Panc1 (cell line): Measurements from ENCODE around the gene FAM229B. TPM values are rescaled to one million over a fixed set of nuclear protein-coding genes. Genes with fewer than 3 reads are reported as not detected.

Source experiments
- ATAC-seq: fragments of 200-7000 bp; cut with Tn5 transposase; 2 replicates; pipeline ENCODE4 v1.9.1; 2020; ENCODE audit warnings: mild to moderate bottlenecking, moderate library complexity
- BruUV-seq: library from RNA; stranded (reverse); fragments of 400-500 nt; replicated peaks from 2 replicates; lab custom pipeline; 2021; lab: Mats Ljungman, UMichigan
- CTCF ChIA-PET: fragments of 300-600 bp; sonication (Branson Sonifier 250); formaldehyde crosslinking; loops from one replicate; lab custom pipeline; 2022; ENCODE audit warnings: antibody characterized with exemption; lab: Charles Lee
- POLR2A ChIA-PET: fragments of 300-600 bp; sonication (Branson Sonifier 250); formaldehyde crosslinking; loops from one replicate; lab custom pipeline; 2022; ENCODE audit warnings: antibody characterized with exemption; lab: Charles Lee
- DNase-seq: peaks from one replicate; pipeline ENCODE4 v3.0.0-alpha.2; 2010; ENCODE audit warnings: low read depth, low spot score
- H3K27ac ChIP-seq: 2 replicates; pipeline ENCODE4 v1.5.1; 2011; ENCODE audit warnings: mild to moderate bottlenecking, low read length, inconsistent platforms
- H3K27me3 ChIP-seq: fragments of 200-500 bp; sonication (Bioruptor generic); 2 replicates; pipeline ENCODE4 v1.6.0; 2014; ENCODE audit warnings: low read length, inconsistent platforms; ENCODE audit not compliant: control insufficient read depth, insufficient read depth
- H3K36me3 ChIP-seq: fragments of 200-500 bp; sonication (Bioruptor generic); 2 replicates; pipeline ENCODE4 v1.5.1; 2014; ENCODE audit warnings: inconsistent platforms, mild to moderate bottlenecking, low read length, moderate library complexity; ENCODE audit not compliant: control insufficient read depth, insufficient read depth
- H3K4me1 ChIP-seq: 2 replicates; pipeline ENCODE4 v1.5.1; 2011; ENCODE audit warnings: inconsistent platforms, mild to moderate bottlenecking, low read length, moderate library complexity; ENCODE audit not compliant: control insufficient read depth, insufficient read depth
- H3K4me3 ChIP-seq, 2 experiments: 2 replicates each; pipeline ENCODE4 v1.5.1; 2011 to 2012; ENCODE audit warnings: low read depth in 2 of 2, low read length in 2 of 2, mild to moderate bottlenecking in 2 of 2, inconsistent platforms in 1 of 2, moderate library complexity in 1 of 2
- H3K9me3 ChIP-seq: fragments of 200-500 bp; sonication (Bioruptor generic); 2 replicates; pipeline ENCODE4 v1.5.1; 2014; ENCODE audit warnings: low read depth, mild to moderate bottlenecking, inconsistent platforms, low read length, moderate library complexity; ENCODE audit not compliant: control insufficient read depth, insufficient read depth
- POLR2AphosphoS5 ChIP-seq: IDR thresholded peaks from 2 replicates; pipeline ENCODE4 v1.6.1; 2012; ENCODE audit warnings: mild to moderate bottlenecking, low read depth, low read length, moderate library complexity
- SIN3A ChIP-seq: IDR thresholded peaks from 2 replicates; pipeline ENCODE4 v1.6.1; 2012; ENCODE audit warnings: low read depth, mild to moderate bottlenecking, low read length, moderate library complexity, borderline replicate concordance; ENCODE audit not compliant: insufficient read depth
- TCF7L2 ChIP-seq: IDR thresholded peaks from 2 replicates; pipeline ENCODE4 v1.6.1; 2011; ENCODE audit warnings: mild to moderate bottlenecking, low read depth, low read length, inconsistent platforms
- in situ Hi-C: cut with HindIII; loops from 2 replicates; pipeline ENCODE4 v1.10.0; 2016; ENCODE audit warnings: low sequenced_read_pairs, low pct_unique_long_range_greater_than_20kb
- intact Hi-C: fragments of 100-400 bp; cut with micrococcal nuclease; formaldehyde crosslinking; loops from one replicate; pipeline ENCODE4 v1.10.0; 2022; ENCODE audit not compliant: unreplicated experiment
- total RNA-seq: library from RNA; stranded (reverse); gene quantifications from one replicate; pipeline ENCODE4 v1.2.1, GENCODE V29; 2021; ENCODE audit not compliant: unreplicated experiment
- TF ChIP-seq, protein P1 (sequence below): fragments of 450-650 bp; IDR thresholded peaks from 2 replicates; pipeline ENCODE4 v1.5.1; 2017; ENCODE audit warnings: mild to moderate bottlenecking
- TF ChIP-seq, protein P2 (sequence below), 2 experiments: IDR thresholded peaks; 2 replicates each; pipeline ENCODE4 v1.6.1; 2011 to 2012; ENCODE audit warnings: low read depth in 2 of 2, control low read depth in 1 of 2, low read length in 1 of 2, mild to moderate bottlenecking in 1 of 2, moderate library complexity in 1 of 2; ENCODE audit not compliant: insufficient read depth in 1 of 2

Gene FAM229B
- total RNA-seq, 1 experiment from 2014 or later: 12.0 TPM

DNA sequence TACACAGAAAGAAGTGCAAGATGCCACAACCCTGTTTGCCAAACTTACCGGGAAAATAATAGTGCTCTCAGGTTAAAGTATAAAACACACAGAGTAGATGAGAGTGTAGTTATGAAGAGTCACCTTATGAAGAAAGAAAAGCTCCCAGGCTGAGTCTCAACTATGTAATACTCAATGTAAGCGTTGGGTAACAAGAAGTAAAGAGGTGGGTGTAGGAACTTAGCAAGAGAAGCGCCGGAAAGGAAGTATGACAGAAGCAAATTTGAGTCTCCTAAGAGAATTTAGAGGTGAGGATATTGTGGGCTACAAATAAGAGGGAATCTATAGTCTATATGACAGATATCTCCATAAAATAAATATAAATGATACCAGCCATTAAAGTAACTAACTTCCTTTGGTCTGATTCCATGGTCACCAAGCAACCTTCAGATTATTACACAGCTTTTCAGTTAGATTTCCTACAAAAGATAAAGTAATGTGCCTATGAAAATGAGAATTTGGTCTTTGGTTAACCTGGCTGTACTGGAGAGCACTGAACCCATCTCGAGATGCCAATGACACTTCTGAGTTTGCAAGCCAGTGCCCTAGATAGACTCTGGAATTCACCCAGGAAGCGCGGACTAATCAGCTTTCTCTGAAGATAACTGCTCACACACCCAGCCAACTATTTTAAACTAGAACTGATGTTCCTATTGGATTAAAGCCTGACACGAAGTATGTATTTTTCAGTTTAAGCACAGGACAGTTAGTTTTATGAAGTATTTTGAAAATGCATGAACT, 1.9 kb upstream of the FAM229B start:
- H3K4me1 ChIP-seq: peaks cover 10% of the 10 kb centered on the region; the same call in 1 of the 2 replicates
- H3K27me3 ChIP-seq: 0 out of 2 replicates have a peak, but pooled peaks cover 4% of the 10 kb centered on the region
- no TSS peak for BruUV-seq
- no peaks in the 10 kb centered on the region for H3K9me3 ChIP-seq
- ChIA-PET POLR2A (no interaction called here), CTCF (interaction anchor here (0.5 to 0.6 kb wide), 2 partner anchors 77 to 492 kb away, joined by 3 to 5 read pairs; no protein-coding TSS in a partner anchor)
- in situ Hi-C loops: no loop called here
- intact Hi-C loops: loop anchor here (5.0 kb wide), 1 partner anchor 77 kb away; no protein-coding TSS in a partner anchor
- ATAC-seq (no peak), DNase-seq (no peak)
- peaks cover 20% of the 10 kb centered on the region for H3K36me3 ChIP-seq
- H3K4me3 ChIP-seq: no peak overlapping the region
- H3K27ac ChIP-seq: no peak overlapping the region
- TF ChIP-seq, protein P1, sequence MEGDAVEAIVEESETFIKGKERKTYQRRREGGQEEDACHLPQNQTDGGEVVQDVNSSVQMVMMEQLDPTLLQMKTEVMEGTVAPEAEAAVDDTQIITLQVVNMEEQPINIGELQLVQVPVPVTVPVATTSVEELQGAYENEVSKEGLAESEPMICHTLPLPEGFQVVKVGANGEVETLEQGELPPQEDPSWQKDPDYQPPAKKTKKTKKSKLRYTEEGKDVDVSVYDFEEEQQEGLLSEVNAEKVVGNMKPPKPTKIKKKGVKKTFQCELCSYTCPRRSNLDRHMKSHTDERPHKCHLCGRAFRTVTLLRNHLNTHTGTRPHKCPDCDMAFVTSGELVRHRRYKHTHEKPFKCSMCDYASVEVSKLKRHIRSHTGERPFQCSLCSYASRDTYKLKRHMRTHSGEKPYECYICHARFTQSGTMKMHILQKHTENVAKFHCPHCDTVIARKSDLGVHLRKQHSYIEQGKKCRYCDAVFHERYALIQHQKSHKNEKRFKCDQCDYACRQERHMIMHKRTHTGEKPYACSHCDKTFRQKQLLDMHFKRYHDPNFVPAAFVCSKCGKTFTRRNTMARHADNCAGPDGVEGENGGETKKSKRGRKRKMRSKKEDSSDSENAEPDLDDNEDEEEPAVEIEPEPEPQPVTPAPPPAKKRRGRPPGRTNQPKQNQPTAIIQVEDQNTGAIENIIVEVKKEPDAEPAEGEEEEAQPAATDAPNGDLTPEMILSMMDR: no peak
- TF ChIP-seq, protein P2, sequence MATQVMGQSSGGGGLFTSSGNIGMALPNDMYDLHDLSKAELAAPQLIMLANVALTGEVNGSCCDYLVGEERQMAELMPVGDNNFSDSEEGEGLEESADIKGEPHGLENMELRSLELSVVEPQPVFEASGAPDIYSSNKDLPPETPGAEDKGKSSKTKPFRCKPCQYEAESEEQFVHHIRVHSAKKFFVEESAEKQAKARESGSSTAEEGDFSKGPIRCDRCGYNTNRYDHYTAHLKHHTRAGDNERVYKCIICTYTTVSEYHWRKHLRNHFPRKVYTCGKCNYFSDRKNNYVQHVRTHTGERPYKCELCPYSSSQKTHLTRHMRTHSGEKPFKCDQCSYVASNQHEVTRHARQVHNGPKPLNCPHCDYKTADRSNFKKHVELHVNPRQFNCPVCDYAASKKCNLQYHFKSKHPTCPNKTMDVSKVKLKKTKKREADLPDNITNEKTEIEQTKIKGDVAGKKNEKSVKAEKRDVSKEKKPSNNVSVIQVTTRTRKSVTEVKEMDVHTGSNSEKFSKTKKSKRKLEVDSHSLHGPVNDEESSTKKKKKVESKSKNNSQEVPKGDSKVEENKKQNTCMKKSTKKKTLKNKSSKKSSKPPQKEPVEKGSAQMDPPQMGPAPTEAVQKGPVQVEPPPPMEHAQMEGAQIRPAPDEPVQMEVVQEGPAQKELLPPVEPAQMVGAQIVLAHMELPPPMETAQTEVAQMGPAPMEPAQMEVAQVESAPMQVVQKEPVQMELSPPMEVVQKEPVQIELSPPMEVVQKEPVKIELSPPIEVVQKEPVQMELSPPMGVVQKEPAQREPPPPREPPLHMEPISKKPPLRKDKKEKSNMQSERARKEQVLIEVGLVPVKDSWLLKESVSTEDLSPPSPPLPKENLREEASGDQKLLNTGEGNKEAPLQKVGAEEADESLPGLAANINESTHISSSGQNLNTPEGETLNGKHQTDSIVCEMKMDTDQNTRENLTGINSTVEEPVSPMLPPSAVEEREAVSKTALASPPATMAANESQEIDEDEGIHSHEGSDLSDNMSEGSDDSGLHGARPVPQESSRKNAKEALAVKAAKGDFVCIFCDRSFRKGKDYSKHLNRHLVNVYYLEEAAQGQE (IDR thresholded peaks at IDR 0.05; ENCODE audit: insufficient read depth in 1 of 2, low read depth in 2 of 2, low read length in 1 of 2): no peak
- TF ChIP-seq TCF7L2 (no peak), SIN3A (no peak)

DNA sequence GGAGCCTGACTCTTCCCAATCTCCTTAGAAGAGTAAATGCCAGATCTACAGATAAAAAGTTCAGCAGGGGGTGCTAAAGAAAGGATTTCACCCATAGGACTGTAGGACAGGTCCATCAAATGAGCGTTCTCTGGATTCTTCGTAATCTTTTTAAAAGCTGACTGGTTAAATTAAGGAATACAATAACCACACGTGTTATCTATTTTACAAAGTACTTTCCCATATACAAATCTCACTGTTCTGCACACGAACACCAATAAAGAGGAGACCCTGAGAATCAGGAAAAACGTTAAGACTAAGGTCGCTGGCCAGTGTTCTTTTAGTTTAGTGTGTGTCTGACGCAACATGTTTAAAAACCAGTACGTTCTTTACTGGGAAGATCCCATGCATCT, 651 bp upstream of the FAM229B start:
- intact Hi-C loops: loop anchor here (5.0 kb wide), 1 partner anchor 76 kb away; no protein-coding TSS in a partner anchor
- Histone ChIP-seq H3K27ac (peak overlapping the region; percentile 94), H3K4me3 (peak overlapping the region; percentile 92 to 94), H3K4me1 (peaks cover 10% of the 10 kb centered on the region; the same call in 1 of the 2 replicates), H3K9me3 (no peaks in the 10 kb centered on the region), H3K36me3 (peaks cover 14% of the 10 kb centered on the region), H3K27me3 (0 out of 2 replicates have a peak, but pooled peaks cover 4% of the 10 kb centered on the region)
- CTCF ChIA-PET: interaction anchor here (0.5 to 0.6 kb wide), 3 partner anchors 22 to 1560 kb away, joined by 3 to 8 read pairs (median 6); no protein-coding TSS in a partner anchor
- ATAC-seq (peak; percentile 59), DNase-seq (no peak)
- in situ Hi-C loops: no loop called here
- TF ChIP-seq, protein P2 (IDR thresholded peaks at IDR 0.05; ENCODE audit: insufficient read depth in 1 of 2, low read depth in 2 of 2, low read length in 1 of 2): no peak
- no peak for TF ChIP-seq POLR2AphosphoS5
- no peak for TF ChIP-seq SIN3A
- TF ChIP-seq, protein P1: no peak; the same call in 1 of the 2 replicates
- TF ChIP-seq TCF7L2: no peak
- POLR2A ChIA-PET: interaction anchor here (0.8 kb wide), 1 partner anchor 58 kb away, joined by 3 read pairs; no protein-coding TSS in a partner anchor
- BruUV-seq: no TSS peak
